GM18858 (cell line): ENCODE measurements around the gene ENKUR.

Source experiments
- ATAC-seq: cut with Tn5 transposase; IDR thresholded peaks from one replicate; pipeline ENCODE4 v1.9.1; 2021; ENCODE audit not compliant: unreplicated experiment

The ENKUR gene

GRCh38 chr10:24950439-24950838, 65.5 kb downstream of the ENKUR start:
- no peak for ATAC-seq

- no peak for ATAC-seq
These were observed 66.3 kb downstream of the ENKUR start for GRCh38 chr10:24949616-24950015.

- peak; percentile 83 for ATAC-seq
These were observed 68.5 kb downstream of the ENKUR start for GRCh38 chr10:24947304-24948097.

GRCh38 chr10:24944512-24945255, 71.3 kb downstream of the ENKUR start:
- ATAC-seq: no peak

- ATAC-seq: no peak
These were observed 77.4 kb downstream of the ENKUR start for GRCh38 chr10:24938525-24938924.

GRCh38 chr10:24938076-24938475, 77.9 kb downstream of the ENKUR start:
- ATAC-seq: no peak

GRCh38 chr10:24935504-24936292, 80.3 kb downstream of the ENKUR start:
- no peak for ATAC-seq
